CD4-positive, alpha-beta T cell treated with Interleukin-17A for 1 hour (primary cell): ENCODE data around the gene KRTAP5-11.
A peak's percentile ranks its signal among the peaks of the same experiment; 100 is the strongest.
"Not testable (repeated sequence)": the region's sequence is repeated elsewhere in the genome, so short reads cannot be mapped to it uniquely, and the experiment has no call there.

Experiments used
- DNase-seq: peaks from one replicate; pipeline ENCODE4 v3.0.0-alpha.2; 2020

Gene KRTAP5-11

GRCh38 chr11:71582309-71582895 is at the start of gene KRTAP5-11:
Gene KRTAP5-11, minus strand, starts transcription at chr11:71582875. Its CDS starts 38 bp downstream, at chr11:71582837.
- no peak for DNase-seq

- not testable (repeated sequence) for DNase-seq
These were observed 48.9 kb upstream of the KRTAP5-11 start for GRCh38 chr11:71631551-71631950.

- peak; percentile 29 for DNase-seq
These were observed 47.4 kb upstream of the KRTAP5-11 start for GRCh38 chr11:71630071-71630470.

- DNase-seq: not testable (repeated sequence)
These were observed 46.3 kb upstream of the KRTAP5-11 start for GRCh38 chr11:71628943-71629342.

GRCh38 chr11:71623226-71623625 is 40.6 kb upstream of the KRTAP5-11 start:
- not testable (repeated sequence) for DNase-seq

GRCh38 chr11:71622561-71622960 is 39.9 kb upstream of the KRTAP5-11 start:
- not testable (repeated sequence) for DNase-seq

- DNase-seq: not testable (repeated sequence)
These were observed 32.3 kb upstream of the KRTAP5-11 start for GRCh38 chr11:71615003-71615402.

GRCh38 chr11:71614366-71614917 is 31.8 kb upstream of the KRTAP5-11 start:
- DNase-seq: not testable (repeated sequence)

- DNase-seq: not testable (repeated sequence)
These were observed 31.3 kb upstream of the KRTAP5-11 start for GRCh38 chr11:71613931-71614330.

- not testable (repeated sequence) for DNase-seq
These were observed 28.7 kb upstream of the KRTAP5-11 start for GRCh38 chr11:71611218-71611910.

GRCh38 chr11:71608272-71608671 is 25.6 kb upstream of the KRTAP5-11 start:
- DNase-seq: not testable (repeated sequence)

- not testable (repeated sequence) for DNase-seq
These were observed 25.0 kb upstream of the KRTAP5-11 start for GRCh38 chr11:71607520-71608216.

- not testable (repeated sequence) for DNase-seq
These were observed 24.3 kb upstream of the KRTAP5-11 start for GRCh38 chr11:71606853-71607519.

- peak; percentile 23 for DNase-seq
These were observed 22.3 kb upstream of the KRTAP5-11 start for GRCh38 chr11:71604798-71605488.

- not testable (repeated sequence) for DNase-seq
These were observed 20.5 kb upstream of the KRTAP5-11 start for GRCh38 chr11:71603221-71603620.

- DNase-seq: not testable (repeated sequence)
These were observed 6.9 kb upstream of the KRTAP5-11 start for GRCh38 chr11:71589546-71589920.

- DNase-seq: peak; percentile 12
These were observed 6.3 kb upstream of the KRTAP5-11 start for GRCh38 chr11:71588822-71589545.

GRCh38 chr11:71588314-71588713 is 5.6 kb upstream of the KRTAP5-11 start:
- not testable (repeated sequence) for DNase-seq

GRCh38 chr11:71585673-71586072 is 3.0 kb upstream of the KRTAP5-11 start:
- not testable (repeated sequence) for DNase-seq

GRCh38 chr11:71582969-71583368 is 294 bp upstream of the KRTAP5-11 start:
- not testable (repeated sequence) for DNase-seq

- no peak for DNase-seq
These were observed 849 bp downstream of the KRTAP5-11 start for GRCh38 chr11:71581826-71582225.
